ENCODE results near the gene CR2.
A peak's percentile ranks its signal among the peaks of the same experiment; 100 is the strongest.

The CR2 gene

DNA sequence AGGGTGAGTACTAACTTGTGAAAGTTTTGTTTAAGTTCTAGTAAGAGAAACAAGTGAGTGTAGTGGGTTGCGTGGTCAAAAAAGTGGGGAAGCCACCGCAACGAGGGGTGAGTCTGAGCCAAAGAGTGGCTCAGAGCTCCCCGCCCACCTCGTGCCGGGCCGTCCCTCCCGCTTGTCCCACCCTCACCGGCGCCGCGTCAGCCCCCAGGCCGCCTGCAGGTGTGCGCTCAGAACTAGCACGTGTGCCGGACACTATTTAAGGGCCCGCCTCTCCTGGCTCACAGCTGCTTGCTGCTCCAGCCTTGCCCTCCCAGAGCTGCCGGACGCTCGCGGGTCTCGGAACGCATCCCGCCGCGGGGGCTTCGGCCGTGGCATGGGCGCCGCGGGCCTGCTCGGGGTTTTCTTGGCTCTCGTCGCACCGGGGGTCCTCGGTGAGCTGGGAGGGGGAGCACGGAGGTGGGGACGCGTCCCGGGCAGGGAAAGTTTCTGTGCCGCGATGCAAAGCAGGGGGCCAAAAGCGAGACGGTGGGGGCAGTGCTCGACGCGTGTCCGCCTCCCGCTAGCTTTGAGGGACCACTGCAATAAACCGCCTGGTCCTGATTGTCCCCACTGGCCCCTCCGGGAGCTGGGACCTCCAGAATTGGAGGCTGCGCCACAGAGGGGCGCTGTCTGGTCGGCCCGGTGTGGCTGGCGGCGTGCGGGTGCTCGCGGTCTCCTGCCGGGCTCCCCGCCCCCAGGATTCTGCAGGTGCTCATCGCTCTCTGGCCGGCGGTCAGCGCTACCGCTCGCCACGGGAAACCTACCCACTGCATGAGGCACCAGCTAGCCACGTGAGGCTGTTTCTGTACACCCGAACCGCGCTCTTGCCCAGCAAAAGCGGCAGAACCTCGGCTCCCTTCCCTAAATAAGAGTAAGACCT lies at the start of gene CR2:
Gene CR2, plus strand, starts transcription at position 283 of the 919 bp plus-strand sequence. Its CDS starts 91 bp downstream, at position 374.
- no peaks in the 10 kb centered on the region for H3K4me1 ChIP-seq (ENCODE audit: control insufficient read depth, low read depth, low read length)
- no peaks in the 10 kb centered on the region for H3K36me3 ChIP-seq (ENCODE audit: control insufficient read depth, low read depth, low read length)
- peaks cover 47% of the 10 kb centered on the region for H3K27me3 ChIP-seq (ENCODE audit: control insufficient read depth, insufficient read depth, low read length)
- peak within 1 kb of the TSS; percentile 32 for H3K9ac ChIP-seq (ENCODE audit: low read length)
- H3K4me3 ChIP-seq (ENCODE audit: low read length): peak within 1 kb of the TSS; percentile 66
- H3K27ac ChIP-seq (ENCODE audit: low read length): no peak within 1 kb of the TSS
- H3K9me3 ChIP-seq (ENCODE audit: control insufficient read depth, low read depth, low read length): no peaks in the 10 kb centered on the region

DNA sequence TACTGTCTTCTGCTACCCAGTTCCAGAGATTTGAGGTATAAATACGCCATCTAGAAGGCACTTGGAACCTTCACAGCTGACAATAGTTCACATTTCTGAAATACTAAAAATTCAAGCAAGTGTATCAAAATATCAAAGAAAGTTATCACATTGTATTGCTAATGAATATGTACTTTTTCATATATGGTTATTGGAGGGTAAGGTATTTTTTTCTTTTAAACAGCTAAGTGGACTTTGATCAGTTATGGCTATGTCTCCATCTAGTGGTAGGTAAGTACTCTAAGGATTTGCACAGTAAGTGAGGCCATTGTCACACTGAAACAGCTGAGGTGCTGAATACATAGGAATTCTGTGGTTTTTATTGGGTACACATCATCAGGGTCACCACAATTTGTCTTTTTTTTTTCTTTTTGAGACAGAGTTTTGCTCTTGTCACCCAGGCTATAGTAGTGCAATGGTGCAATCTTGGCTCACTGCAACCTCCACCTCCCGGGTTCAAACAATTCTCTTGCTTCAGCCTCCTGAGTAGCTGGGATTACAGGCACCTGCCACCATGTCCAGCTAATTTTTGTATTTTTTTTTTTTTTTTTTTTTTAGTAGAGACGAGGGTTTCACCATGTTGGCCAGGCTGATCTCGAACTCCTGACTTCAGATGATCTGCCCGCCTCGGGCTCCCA lies 49.1 kb upstream of the CR2 start:
- no peak overlapping the region for H3K4me3 ChIP-seq (ENCODE audit: low read length)
- H3K27me3 ChIP-seq (ENCODE audit: control insufficient read depth, insufficient read depth, low read length): no peaks in the 10 kb centered on the region
- H3K9ac ChIP-seq (ENCODE audit: low read length): no peak overlapping the region
- H3K9me3 ChIP-seq (ENCODE audit: control insufficient read depth, low read depth, low read length): no peaks in the 10 kb centered on the region
- H3K36me3 ChIP-seq (ENCODE audit: control insufficient read depth, low read depth, low read length): no peaks in the 10 kb centered on the region
- no peak overlapping the region for H3K27ac ChIP-seq (ENCODE audit: low read length)
- H3K4me1 ChIP-seq (ENCODE audit: control insufficient read depth, low read depth, low read length): no peaks in the 10 kb centered on the region

DNA sequence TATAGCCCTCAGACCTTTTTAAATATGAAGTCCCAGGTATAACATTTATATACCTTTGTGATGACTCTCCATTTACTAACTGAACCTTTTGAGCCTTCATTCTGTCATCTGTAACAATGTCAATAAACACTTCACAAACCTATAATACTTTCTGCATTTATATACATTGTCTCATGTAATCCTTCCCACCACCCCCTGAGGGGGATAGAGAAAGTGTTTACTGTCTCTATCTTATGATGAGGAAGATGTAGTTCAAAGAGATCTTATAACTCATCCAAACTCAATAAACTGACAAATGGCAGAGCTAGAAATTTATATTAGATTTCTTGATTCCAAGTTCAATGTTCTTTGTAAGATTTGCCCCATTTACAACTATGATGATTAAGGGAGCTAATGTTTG lies 48.3 kb upstream of the CR2 start:
- Histone ChIP-seq H3K27ac (ENCODE audit: low read length) (no peak overlapping the region), H3K36me3 (ENCODE audit: control insufficient read depth, low read depth, low read length) (no peaks in the 10 kb centered on the region), H3K9ac (ENCODE audit: low read length) (no peak overlapping the region), H3K4me1 (ENCODE audit: control insufficient read depth, low read depth, low read length) (no peaks in the 10 kb centered on the region), H3K27me3 (ENCODE audit: control insufficient read depth, insufficient read depth, low read length) (no peaks in the 10 kb centered on the region), H3K4me3 (ENCODE audit: low read length) (no peak overlapping the region), H3K9me3 (ENCODE audit: control insufficient read depth, low read depth, low read length) (no peaks in the 10 kb centered on the region)

DNA sequence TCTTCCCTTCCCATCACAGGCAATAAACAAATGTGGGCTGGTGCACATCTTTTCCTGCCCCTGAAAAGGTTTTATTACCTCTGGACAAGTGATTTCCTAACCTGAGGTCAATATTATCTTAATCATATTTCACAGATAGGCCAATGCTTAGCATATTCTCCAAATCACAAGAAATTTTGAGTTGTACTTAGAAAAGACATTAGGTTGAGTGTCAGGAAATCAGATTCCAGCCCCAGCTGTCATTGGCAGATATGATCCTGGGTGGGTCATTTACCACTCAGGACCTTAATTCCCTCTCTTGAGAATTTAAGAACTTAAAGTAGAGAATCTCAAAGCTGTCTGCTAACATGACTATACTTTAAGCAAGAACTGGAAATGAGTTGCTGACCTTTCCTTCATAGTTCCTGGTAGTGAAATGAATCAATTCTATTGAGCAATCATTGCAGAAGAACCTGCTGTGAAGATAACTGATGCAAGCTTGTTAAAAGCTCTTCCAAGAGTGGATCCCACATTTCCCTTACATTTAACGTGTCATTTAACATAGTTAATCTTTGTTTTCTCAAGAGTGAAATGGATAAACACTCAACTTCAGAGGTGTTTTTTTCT lies 46.4 kb upstream of the CR2 start:
- Histone ChIP-seq H3K27me3 (ENCODE audit: control insufficient read depth, insufficient read depth, low read length) (no peaks in the 10 kb centered on the region), H3K36me3 (ENCODE audit: control insufficient read depth, low read depth, low read length) (no peaks in the 10 kb centered on the region), H3K9ac (ENCODE audit: low read length) (no peak overlapping the region), H3K9me3 (ENCODE audit: control insufficient read depth, low read depth, low read length) (no peaks in the 10 kb centered on the region), H3K4me1 (ENCODE audit: control insufficient read depth, low read depth, low read length) (no peaks in the 10 kb centered on the region), H3K4me3 (ENCODE audit: low read length) (no peak overlapping the region), H3K27ac (ENCODE audit: low read length) (no peak overlapping the region)

DNA sequence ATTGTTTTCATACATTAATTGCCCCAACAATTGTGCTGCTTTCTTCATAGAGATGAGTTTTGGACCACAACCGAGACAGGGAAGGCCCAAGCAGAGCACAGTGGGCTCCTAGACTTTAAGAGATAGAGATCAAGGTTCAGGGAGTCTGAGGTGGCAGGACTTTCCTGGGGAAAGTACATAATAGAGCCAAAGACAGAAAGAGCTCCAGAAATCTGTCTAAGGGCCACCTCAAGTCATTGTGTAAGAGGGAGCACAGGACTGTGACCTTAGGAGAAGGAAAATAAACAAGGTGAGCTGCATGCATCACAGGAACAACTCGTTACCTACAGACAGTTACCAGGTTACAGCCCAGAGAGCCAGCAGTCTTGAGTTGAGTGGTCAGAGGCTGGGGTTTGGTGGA lies 41.3 kb upstream of the CR2 start:
- H3K4me1 ChIP-seq (ENCODE audit: control insufficient read depth, low read depth, low read length): no peaks in the 10 kb centered on the region
- no peak overlapping the region for H3K27ac ChIP-seq (ENCODE audit: low read length)
- no peaks in the 10 kb centered on the region for H3K9me3 ChIP-seq (ENCODE audit: control insufficient read depth, low read depth, low read length)
- no peaks in the 10 kb centered on the region for H3K36me3 ChIP-seq (ENCODE audit: control insufficient read depth, low read depth, low read length)
- no peak overlapping the region for H3K9ac ChIP-seq (ENCODE audit: low read length)
- no peaks in the 10 kb centered on the region for H3K27me3 ChIP-seq (ENCODE audit: control insufficient read depth, insufficient read depth, low read length)
- H3K4me3 ChIP-seq (ENCODE audit: low read length): no peak overlapping the region

DNA sequence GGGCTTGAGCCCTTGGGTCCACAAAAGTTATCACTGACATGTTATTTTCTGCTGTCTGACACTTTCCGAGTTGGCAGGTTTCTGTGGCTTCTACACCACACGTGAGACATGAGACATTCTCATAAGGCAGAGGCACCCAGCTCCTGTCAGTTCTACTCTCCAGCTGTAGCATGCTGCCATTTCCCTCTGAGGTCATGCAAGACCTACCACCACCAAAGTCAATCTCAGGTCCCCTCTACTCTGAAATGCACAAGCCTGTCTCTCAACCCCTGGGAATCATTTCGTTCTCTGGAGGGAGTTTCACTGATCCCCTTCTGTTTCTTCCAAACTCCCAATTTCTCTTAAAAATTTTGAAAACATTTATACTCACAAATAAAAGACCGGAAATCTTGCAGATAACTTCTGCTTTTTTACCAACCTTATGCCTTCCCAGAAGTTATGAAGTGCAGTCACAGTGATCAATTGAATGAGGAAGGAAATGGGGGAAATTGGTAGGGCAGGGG lies 39.5 kb upstream of the CR2 start:
- H3K27me3 ChIP-seq (ENCODE audit: control insufficient read depth, insufficient read depth, low read length): no peaks in the 10 kb centered on the region
- no peak overlapping the region for H3K4me3 ChIP-seq (ENCODE audit: low read length)
- no peak overlapping the region for H3K27ac ChIP-seq (ENCODE audit: low read length)
- H3K9me3 ChIP-seq (ENCODE audit: control insufficient read depth, low read depth, low read length): no peaks in the 10 kb centered on the region
- H3K9ac ChIP-seq (ENCODE audit: low read length): no peak overlapping the region
- H3K36me3 ChIP-seq (ENCODE audit: control insufficient read depth, low read depth, low read length): no peaks in the 10 kb centered on the region
- no peaks in the 10 kb centered on the region for H3K4me1 ChIP-seq (ENCODE audit: control insufficient read depth, low read depth, low read length)

DNA sequence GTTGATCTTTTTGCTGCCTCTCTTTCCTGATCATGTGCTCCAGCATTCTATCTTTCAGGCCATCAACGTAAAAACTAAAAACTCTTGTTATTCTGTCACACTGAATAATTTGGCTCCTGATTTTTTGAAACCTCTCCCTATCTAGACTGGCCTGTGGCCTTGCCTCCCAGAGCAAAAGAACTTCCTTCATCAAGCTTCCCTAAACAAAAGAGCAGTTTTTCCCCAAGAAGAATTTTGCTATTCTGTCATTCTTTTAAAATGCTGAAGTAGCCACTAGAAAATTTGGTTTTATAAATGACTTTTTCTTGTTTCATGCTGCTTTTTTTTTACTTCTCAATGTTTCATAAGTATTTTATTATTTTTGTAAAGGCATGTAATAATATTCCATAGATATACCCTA lies 37.1 kb upstream of the CR2 start:
- Histone ChIP-seq H3K9ac (ENCODE audit: low read length) (no peak overlapping the region), H3K4me1 (ENCODE audit: control insufficient read depth, low read depth, low read length) (no peaks in the 10 kb centered on the region), H3K27me3 (ENCODE audit: control insufficient read depth, insufficient read depth, low read length) (no peaks in the 10 kb centered on the region), H3K9me3 (ENCODE audit: control insufficient read depth, low read depth, low read length) (no peaks in the 10 kb centered on the region), H3K36me3 (ENCODE audit: control insufficient read depth, low read depth, low read length) (no peaks in the 10 kb centered on the region), H3K4me3 (ENCODE audit: low read length) (no peak overlapping the region), H3K27ac (ENCODE audit: low read length) (no peak overlapping the region)

DNA sequence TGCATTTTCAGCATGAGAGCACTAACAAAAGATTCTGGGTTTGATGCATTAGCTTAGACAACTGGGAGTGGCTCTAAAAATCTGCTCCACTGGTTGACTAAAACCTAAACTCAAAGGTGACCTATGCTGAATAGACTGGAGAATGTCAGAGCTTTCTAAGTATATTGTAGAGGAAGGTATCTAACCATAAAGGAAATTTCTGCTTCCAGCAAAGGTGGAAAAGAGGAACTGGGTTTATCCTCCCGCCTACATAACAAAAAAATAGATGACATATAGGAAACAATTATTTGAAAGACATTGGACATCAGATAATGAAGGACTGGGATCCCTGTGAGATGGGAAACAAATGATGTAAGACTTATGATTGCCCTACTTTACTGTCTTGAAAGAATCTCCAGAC lies 35.8 kb upstream of the CR2 start:
- Histone ChIP-seq H3K4me1 (ENCODE audit: control insufficient read depth, low read depth, low read length) (peaks cover 5% of the 10 kb centered on the region), H3K9ac (ENCODE audit: low read length) (no peak overlapping the region), H3K4me3 (ENCODE audit: low read length) (no peak overlapping the region), H3K27me3 (ENCODE audit: control insufficient read depth, insufficient read depth, low read length) (no peaks in the 10 kb centered on the region), H3K27ac (ENCODE audit: low read length) (no peak overlapping the region), H3K9me3 (ENCODE audit: control insufficient read depth, low read depth, low read length) (no peaks in the 10 kb centered on the region), H3K36me3 (ENCODE audit: control insufficient read depth, low read depth, low read length) (no peaks in the 10 kb centered on the region)

DNA sequence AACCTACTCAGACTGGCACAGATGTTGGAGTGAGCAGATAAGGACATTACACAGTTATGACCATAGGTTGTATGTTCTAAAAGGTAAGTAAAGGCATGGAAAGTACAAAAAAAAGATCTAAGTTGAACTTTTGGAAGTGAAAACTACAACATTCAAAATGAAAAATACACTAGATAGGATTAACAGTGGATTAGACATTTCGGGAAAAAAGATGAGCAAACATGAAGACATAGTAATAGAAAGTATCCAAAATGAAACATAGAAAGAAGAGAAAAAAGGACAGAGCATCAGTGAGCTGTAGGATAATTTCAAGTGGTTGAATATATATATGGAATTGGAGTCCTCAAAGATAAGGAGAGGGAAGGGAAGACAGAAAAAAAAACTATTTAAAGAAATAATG lies 34.0 kb upstream of the CR2 start:
- no peaks in the 10 kb centered on the region for H3K36me3 ChIP-seq (ENCODE audit: control insufficient read depth, low read depth, low read length)
- no peaks in the 10 kb centered on the region for H3K9me3 ChIP-seq (ENCODE audit: control insufficient read depth, low read depth, low read length)
- no peaks in the 10 kb centered on the region for H3K27me3 ChIP-seq (ENCODE audit: control insufficient read depth, insufficient read depth, low read length)
- no peak overlapping the region for H3K9ac ChIP-seq (ENCODE audit: low read length)
- H3K27ac ChIP-seq (ENCODE audit: low read length): no peak overlapping the region
- no peak overlapping the region for H3K4me3 ChIP-seq (ENCODE audit: low read length)
- peaks cover 5% of the 10 kb centered on the region for H3K4me1 ChIP-seq (ENCODE audit: control insufficient read depth, low read depth, low read length)

DNA sequence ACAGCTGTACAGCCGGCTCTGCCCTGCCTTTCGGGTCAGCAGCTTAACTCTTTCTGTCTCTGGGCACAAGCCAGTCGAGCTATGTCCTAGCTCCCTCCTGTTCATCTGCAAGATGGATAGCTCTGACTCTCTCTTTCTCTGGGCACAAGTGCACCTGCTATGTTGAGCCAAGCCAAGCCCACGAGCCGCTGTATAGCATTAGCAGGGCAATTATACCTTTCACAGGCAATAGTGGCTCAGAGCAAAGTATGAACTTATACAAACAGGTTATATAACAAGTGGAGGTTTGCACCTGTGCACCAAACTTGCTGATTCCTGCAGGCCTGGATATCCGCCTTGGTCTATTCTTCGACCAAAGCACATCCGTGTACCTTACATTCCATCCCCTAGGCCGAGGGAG lies 33.0 kb upstream of the CR2 start:
- Histone ChIP-seq H3K9ac (ENCODE audit: low read length) (no peak overlapping the region), H3K36me3 (ENCODE audit: control insufficient read depth, low read depth, low read length) (no peaks in the 10 kb centered on the region), H3K4me3 (ENCODE audit: low read length) (no peak overlapping the region), H3K27ac (ENCODE audit: low read length) (no peak overlapping the region), H3K27me3 (ENCODE audit: control insufficient read depth, insufficient read depth, low read length) (no peaks in the 10 kb centered on the region), H3K9me3 (ENCODE audit: control insufficient read depth, low read depth, low read length) (no peaks in the 10 kb centered on the region), H3K4me1 (ENCODE audit: control insufficient read depth, low read depth, low read length) (peaks cover 5% of the 10 kb centered on the region)

DNA sequence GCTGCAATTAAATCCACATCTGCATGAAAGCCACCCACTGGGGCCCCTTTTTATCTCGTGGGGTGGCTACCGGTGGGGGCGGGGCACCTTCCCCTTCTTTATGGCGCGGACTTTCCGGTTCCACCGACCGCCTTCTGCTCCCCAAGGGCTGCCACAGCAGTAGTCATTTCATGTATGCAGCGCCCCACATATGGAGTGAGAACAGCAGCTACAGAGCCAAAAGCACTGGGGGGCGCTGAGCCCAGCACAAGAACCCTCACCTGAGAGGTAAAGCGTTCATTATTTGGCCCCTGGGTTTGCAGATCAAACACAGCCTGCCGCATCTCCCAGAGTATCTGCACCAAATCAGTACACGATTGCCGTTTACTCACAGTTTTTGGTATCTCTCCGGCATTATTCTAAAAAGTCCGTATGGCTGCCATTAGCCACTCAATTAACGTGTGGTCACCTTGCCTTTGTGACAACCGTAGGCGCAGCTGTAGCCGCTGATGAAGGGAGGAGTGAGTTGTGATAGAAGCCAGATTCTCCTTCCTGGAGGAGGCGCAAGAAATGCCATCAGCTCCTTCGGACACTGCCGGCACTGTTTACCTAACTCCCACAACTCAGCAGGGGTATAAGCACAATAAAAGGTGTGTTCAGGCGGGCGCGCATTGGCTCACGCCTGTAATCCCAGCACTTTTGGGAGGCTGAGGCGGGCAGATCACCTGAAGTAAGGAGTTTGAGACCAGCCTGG lies 30.4 kb upstream of the CR2 start:
- H3K4me3 ChIP-seq (ENCODE audit: low read length): peak overlapping the region; percentile 40
- H3K9ac ChIP-seq (ENCODE audit: low read length): no peak overlapping the region
- no peaks in the 10 kb centered on the region for H3K36me3 ChIP-seq (ENCODE audit: control insufficient read depth, low read depth, low read length)
- peaks cover 4% of the 10 kb centered on the region for H3K9me3 ChIP-seq (ENCODE audit: control insufficient read depth, low read depth, low read length)
- peaks cover 5% of the 10 kb centered on the region for H3K4me1 ChIP-seq (ENCODE audit: control insufficient read depth, low read depth, low read length)
- H3K27ac ChIP-seq (ENCODE audit: low read length): no peak overlapping the region
- H3K27me3 ChIP-seq (ENCODE audit: control insufficient read depth, insufficient read depth, low read length): no peaks in the 10 kb centered on the region
